T-helper 1 cell (primary cell): ENCODE results near the gene SLC4A5.

Experiments used
- DNase-seq, 5 donors: peaks; one replicate each; pipeline ENCODE4 v3.0.0-alpha.2; 2012 to 2020
- total RNA-seq, 4 donors: gene quantifications; one replicate each; lab custom pipeline; 2026; lab: John Stamatoyannopoulos, UW

The SLC4A5 gene, protein sequence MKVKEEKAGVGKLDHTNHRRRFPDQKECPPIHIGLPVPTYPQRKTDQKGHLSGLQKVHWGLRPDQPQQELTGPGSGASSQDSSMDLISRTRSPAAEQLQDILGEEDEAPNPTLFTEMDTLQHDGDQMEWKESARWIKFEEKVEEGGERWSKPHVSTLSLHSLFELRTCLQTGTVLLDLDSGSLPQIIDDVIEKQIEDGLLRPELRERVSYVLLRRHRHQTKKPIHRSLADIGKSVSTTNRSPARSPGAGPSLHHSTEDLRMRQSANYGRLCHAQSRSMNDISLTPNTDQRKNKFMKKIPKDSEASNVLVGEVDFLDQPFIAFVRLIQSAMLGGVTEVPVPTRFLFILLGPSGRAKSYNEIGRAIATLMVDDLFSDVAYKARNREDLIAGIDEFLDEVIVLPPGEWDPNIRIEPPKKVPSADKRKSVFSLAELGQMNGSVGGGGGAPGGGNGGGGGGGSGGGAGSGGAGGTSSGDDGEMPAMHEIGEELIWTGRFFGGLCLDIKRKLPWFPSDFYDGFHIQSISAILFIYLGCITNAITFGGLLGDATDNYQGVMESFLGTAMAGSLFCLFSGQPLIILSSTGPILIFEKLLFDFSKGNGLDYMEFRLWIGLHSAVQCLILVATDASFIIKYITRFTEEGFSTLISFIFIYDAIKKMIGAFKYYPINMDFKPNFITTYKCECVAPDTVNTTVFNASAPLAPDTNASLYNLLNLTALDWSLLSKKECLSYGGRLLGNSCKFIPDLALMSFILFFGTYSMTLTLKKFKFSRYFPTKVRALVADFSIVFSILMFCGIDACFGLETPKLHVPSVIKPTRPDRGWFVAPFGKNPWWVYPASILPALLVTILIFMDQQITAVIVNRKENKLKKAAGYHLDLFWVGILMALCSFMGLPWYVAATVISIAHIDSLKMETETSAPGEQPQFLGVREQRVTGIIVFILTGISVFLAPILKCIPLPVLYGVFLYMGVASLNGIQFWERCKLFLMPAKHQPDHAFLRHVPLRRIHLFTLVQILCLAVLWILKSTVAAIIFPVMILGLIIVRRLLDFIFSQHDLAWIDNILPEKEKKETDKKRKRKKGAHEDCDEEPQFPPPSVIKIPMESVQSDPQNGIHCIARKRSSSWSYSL
- total RNA-seq = 3.2 to 6.3 (median 4.5) reads per million in 4 donors

DNA sequence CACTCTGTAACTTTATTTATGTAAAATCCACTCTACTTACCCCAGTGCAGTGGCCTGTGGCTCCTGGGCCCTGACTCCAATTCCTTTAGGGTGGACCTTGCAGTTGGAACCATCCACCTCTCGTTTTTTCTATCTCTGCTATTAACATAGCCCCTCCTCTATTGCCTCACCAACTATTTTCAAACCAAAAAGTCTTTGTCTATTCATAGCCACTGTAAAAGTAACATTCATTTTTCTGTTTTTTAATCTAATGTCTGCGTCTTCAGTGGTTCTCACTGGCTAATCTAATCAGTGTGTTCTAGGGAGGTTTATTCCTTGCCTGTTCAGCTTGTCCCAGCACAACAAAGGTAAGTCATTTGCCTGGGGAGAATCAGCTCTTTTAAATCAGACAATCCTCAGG, at the start of gene SLC4A5:
TSS of gene SLC4A5 (minus strand) at position 101 of the 400 bp plus-strand sequence. CDS start 28,393 bp downstream, outside the sequence.
- no peak for DNase-seq

DNA sequence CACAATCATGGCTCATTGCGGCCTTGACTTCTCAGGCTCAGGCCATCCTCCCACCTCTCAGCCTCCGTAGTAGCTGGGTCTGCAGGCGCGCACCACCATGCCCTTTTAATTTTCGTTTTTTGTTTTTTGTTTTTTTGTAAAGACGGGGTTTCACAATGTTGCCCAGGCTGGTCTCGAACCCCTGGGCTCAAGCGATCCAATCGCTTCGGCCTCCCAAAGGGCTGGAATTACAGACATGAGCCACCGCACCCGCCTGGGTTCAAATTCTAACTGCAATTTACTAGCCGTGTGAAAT, 49.2 kb upstream of the SLC4A5 start:
- DNase-seq = no peak

DNA sequence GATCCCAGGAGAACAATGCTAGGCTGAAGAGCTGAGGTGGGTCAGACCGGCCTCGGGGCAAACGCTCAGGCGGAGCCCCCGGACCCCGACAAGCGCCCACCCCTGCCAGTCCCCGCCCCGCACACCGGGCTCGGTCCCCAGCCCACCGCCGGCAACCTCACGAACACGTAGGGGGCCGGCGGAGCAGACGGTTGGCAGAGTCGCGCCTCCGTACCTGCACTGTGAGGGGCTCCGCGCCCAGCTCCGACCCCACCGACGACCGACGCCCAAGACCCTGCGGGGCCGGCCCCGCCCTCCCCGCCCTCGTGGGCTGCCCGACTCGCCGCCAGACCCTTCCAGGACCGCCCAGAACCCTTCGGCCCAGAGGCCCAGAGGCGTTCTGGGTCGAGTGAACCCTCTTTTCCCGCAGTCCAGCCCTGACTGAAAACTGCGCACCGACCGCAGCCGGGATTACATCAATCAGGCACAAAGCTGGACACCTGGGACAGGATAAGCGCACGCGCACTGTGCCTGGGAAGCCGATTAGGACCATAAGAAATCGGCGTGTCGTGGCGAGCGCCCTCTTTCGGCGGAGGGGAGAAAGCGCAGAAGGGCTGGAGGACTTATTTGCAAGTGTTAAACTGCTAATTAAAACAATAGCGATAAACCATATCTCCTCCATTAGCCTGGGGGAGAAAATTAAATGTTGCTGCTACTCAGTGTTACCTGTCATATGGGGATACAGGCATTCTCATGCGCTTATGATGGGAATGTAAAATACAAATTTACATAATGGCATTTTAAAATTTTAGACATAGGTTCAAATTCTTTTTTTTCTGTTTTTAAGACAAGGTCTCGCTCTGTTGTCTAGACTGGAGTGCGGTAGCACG, 48.6 kb upstream of the SLC4A5 start:
- DNase-seq = peak; percentile 88 to 95 (median 91)

DNA sequence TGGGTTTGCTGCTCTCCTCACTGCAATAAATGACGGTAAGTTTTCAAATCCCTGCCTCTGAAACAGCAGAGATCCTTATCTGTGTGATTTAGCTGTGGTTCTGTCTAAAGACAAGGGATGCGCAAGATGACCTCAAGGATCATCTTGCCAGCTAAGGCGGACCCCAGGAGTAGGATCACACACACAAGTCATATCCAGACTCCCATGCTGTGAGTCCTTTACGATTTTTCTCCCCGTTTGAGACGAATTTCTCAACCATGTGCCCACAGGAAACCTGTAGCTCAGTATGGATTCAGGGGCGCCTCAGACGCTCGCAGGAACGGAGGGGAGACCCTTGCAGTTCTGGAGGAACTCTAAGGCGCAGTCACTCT, 48.0 kb upstream of the SLC4A5 start:
- DNase-seq = no peak

DNA sequence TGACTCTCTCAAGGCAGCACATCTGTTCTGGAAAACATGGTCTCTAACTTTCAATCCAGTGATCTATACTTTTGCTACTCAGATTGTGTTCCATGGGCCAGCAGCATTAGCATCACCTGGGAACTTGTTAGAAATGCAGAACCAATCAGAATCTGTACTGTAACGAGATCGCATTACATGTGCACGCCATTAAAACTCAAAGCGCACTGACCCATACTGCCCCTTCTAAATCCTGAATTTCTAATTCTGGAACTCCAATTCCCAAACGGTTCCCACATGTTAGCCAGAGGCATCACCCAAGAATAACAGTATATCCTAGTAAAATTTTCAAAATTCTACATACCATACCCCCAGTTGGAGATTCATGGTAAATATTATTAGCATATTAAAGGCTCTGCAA, 47.4 kb upstream of the SLC4A5 start:
- no peak for DNase-seq

DNA sequence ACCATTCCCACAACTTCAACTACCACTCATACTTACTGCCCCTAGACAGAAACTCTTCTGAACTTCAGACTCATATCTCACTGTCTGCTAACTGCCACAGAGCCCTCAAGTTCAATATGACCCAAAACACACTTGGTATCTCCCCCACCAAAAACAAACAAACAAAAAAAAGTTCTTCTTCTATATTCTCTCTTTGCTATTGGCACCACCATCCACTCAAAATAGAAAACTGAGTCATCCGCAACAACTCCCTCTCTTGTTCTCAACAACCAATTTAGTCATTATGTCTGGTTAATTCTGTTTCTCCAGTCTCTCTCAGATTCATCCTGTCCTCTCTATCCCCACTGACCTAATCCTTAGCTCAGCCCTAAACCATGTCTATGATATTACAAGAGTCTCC, 44.1 kb upstream of the SLC4A5 start:
- no peak for DNase-seq

DNA sequence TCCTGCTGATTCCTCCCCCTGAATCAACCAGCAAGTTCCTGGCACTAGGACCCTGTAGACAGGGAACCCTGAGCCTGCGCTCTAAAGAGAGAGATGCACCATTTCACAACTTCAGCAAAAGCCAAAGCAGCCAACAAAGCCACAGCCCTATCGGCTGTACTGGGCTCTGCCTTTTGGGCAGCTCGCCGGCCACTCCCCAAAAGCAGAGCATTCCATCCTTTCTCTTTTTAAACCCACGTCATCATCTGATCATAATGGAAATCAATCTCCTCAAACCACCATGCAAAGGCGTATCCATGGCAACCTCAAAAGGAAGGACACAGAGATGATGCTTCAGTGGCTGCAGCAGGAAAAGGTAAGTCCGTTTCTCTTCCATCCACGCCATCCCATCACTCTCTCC, 42.2 kb upstream of the SLC4A5 start:
- no peak for DNase-seq

DNA sequence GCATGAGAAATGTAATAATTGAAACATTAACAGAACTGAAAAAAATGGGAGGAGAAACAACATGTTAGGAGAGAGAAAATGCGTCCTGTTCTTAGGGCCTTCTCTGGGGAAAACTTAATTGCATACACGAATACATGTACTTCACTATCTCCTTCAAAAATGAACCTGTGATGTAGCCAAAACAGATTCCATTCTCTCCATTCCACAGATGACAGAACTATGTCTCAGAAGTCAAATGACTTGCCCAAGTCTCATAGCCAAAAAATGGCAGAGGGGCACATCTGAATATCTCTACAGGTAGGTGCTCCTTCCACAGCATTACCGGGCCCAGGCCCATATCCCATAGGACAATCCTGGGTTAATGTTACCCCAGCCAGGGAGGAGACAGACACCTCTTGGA, 40.8 kb upstream of the SLC4A5 start:
- DNase-seq = no peak

DNA sequence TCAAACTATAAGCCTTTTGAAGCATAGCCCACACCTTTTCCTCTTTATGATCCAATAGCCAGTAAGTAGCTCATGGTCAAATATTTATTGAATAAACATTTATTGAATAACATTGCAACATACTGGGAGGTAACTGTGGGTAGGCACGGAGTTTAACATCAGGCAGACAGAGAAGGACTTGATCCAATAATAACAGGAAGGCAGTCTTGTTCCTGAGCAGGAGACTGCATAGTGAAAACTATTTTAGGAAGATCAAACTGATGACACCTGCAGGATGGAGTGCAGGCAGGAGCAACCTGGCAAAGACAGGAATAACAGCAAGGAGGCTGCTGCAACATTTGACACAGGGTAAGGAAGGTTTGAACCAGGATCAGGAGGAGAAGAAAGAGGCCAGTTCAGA, 40.0 kb upstream of the SLC4A5 start:
- no peak for DNase-seq

DNA sequence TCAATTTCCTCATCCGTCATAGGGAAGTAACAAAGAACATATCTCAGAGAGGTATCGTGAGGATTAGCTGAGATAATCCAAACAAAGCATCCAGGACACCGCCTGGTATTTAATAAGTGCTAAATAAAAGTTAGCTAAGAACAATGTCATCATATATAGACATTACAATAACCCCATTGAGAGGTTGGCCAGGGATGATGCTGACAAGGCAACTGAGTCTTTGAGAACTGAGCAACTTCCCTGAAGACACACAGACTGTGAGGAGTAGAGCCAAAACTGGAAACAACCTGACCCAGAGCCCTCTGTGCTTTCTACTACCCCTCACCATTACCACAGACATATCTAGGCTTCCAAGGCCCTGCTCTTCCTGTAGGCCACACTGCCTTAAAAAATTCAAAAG, 38.5 kb upstream of the SLC4A5 start:
- no peak for DNase-seq

DNA sequence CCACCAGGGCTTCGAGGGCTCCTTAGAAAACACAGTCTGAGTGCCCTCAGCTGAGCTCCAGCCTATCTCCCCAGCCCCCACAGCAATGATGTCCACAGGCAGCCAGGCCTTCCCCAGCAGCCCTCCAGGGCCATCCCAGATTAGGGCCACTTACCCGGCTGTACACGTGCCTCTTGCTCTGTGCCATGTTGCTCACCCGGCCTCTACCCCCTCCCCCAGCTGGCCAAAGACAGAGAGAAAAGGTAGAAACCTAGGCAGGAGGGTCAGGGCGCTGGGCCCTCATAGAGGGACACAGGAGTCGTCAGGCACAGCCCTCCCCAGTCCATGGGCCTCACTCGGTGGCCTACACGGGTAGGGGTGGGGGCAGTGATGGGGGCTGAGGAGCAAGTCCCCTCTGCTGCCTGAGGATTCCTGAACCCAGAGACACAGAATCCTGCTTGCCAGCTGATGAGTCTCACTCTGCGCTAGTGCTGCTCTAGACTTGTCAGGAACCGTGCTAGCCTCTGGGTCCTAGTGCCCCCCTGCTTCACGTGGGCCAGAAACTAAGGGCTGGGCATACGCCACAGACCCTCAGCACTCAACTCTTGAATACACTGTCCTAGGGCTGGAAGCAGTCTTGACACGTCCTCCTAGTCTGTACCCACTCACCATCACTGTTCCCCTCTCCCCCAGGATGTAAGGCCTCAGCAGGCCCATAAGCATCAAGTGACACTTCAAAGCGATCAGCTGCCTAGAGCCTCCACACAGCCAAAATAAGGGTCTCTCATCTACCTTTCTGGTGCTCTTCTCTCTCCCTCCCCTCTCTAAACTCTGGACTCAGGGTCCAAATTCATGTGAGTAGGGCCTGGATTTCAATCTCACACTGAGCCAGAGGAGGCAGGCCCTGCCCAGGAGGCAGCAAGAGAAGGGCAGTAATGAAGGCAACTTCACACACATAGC, 36.9 kb upstream of the SLC4A5 start, which contains the start of gene DCTN1:
TSS of gene DCTN1 (minus strand) at position 461 of the 939 bp plus-strand sequence. CDS start at position 187, 274 bp downstream.
- peak in 1 of 5 donors; percentile 7 for DNase-seq

DNA sequence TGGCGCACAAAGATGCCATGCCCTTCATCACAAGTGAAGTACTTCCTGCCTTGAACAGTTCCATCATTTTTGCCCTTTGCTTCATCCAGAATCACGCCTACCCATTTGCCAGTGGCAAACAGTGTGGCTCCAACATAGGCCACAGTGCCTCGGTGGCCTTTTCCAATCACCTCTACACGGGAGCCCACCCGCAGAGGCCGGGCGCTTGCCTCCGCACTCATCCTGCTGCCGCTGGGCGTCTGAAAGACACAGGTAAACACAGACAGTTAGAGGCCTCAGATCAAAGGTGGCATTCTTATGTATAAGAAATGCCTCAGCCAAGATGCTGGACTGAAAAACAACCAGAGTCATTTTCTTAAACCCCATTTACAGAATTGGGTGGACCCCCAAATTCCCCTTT, 34.8 kb upstream of the SLC4A5 start:
- no peak for DNase-seq

DNA sequence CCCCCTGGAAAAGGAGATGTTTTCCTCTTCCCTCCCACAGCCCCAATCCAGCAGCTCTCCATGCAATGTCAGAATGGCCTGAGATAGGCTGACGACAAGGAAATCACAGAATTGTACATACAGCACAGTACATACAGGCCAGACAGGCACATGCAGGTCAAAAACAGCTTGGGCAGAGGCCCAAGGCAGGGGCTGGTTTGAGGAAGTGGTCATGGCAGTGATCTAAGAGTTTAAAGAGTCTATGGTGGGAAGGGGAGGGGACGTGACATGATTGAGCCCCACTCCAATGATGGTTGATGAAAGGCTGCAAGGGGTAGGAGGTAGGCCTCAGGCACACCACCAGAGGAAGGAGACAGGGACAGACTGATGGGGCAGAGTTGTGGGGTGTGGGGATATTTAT, 32.6 kb upstream of the SLC4A5 start:
- no peak for DNase-seq

DNA sequence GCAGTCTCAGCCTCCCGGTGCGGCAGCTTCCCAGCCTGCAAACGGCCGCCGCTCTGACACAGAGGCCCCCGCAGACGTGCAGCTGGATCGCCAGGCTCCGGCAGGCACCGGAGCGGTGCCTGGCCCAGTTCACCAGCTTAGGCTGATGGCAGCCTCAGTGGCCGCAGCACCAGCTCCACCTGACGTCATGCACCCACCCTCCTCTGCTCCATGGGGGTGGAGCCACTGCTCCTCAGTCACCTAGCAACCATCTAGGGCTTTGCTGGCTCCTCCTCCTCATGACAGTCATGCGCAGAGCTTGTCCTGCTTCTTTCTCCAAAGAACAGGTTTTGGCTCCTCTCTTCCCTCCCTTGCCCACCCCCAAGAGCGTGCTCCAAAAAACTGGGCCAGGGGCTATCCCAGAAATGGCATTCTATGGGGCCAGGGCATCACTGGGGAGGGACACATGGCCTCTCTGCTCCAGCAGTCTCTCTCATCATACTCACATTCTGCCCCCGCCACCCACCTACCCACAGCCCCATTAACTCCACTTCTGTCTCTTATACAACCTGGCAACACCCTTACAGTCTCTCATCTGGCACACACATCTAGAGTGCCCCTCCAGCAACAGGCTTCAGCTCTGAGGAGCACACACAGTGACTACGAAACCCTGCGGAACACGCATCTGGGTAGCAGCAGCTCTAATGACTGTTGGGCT, 31.4 kb upstream of the SLC4A5 start:
- DNase-seq = no peak

DNA sequence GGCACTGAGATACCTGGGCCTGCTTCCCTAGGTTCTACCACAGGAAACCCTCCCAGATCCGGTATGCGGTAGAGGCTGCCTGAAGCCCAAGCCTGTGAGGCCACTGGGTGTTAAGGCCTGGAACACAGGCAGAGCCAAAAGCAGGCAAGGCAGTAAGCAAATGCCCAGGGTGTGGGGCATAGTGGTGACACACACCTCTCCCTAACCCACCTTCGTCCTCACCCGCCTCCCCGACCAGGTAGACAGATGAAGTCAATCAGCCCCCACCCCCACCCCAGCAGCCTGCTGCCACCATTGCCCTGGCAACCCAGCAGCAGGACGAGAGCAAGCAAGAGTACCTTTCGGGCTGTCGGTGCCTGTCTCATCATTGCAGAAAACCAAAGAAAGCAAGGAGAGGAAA, 30.8 kb upstream of the SLC4A5 start:
- no peak for DNase-seq

DNA sequence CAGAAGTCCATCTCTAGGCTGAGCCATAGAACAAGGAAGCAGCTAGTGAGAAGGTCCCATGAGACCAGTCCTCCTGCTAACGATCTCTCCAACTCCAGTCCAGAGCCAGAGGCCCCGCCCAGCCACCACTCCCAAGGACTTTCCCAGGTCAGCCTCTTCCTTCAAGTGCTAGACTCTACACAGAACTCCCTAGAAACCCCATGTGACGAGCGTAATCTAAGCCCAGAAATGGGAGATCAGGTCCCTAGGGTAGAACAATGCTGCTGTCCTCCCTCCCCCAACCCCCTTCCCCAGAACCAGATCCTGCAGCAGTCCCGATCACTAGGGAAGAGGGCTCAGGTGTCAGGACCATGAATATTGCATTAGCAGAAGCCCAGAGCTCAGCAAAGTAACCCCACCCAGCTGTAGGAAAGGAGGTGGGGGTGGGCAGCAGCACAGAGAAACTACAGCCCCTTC, 30.0 kb upstream of the SLC4A5 start:
- no peak for DNase-seq

DNA sequence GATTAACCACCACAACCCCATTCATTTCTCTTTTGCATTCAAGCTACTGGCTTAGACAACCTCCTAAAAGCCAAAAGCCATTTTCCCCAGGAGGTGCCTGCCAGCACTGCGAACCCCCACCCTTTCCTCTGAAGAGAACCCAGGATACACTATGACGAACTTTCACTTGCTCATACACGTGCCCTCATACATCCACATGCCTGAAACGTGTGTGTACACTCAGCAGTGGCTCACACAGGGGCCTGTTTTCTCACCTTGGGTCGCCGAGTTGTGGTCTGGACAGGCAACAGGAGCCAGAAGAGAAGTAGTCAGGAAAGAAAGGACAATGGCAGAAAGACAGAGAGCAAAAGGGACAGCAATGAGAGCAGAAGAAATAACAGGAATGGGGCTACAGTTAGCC, 29.5 kb upstream of the SLC4A5 start:
- no peak for DNase-seq

DNA sequence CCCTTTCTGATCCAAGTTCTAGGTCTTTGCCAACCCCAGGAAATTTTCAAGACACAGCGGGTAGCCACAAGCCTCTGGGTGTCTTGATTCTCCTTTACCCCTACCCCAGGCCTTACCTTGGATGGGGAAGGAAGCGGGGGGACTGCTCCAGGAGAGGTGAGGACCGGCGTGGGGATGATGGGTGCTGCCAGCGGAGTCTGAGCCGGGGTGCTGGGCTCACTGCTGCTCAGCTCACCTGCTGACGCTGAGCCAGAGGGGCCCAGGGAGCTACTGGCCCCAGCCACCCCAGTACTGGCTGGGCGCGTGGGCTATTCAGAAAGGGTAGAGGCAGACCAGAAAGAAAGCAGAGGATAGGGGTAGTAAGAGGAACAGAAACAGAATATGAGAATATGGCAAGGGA, 28.2 kb upstream of the SLC4A5 start:
- no peak for DNase-seq

DNA sequence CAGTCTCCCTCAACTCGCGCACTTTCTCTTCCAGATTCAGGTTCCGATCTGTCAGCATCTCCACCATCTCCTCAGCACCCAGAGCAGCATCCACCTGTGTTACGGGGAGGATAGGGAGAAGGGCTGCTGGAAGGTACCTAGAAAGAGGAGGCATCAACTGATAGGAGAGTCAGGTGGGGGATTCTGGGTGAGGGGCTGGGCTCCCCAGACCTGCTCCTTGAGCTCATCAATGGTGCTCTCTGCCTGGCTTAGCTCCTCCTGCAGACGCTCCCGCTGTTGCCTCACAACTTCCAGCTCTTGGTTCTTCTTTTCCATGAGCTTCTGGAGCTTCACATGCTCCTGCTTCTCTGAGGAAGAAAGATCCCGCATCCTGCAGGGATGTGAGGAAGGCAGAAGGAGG, 26.8 kb upstream of the SLC4A5 start:
- no peak for DNase-seq

DNA sequence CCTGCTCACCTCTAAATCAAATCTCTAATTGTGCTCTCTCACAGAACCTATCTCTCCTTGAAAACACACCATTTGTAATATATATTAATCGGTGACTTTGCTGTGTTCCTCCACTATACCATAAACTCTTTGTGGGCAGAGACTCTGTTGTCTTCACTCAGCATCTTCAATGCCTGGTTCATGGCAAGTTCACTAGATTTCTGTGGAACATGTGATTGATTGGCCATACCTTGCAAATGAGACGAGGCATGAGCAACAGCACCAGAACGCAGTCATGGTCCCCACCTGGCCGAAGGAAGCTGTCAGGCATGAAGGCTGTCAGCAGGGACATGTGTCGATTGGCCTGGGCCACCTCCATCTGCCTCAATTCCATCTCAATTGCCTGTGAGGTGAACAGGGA, 25.3 kb upstream of the SLC4A5 start:
- no peak for DNase-seq

DNA sequence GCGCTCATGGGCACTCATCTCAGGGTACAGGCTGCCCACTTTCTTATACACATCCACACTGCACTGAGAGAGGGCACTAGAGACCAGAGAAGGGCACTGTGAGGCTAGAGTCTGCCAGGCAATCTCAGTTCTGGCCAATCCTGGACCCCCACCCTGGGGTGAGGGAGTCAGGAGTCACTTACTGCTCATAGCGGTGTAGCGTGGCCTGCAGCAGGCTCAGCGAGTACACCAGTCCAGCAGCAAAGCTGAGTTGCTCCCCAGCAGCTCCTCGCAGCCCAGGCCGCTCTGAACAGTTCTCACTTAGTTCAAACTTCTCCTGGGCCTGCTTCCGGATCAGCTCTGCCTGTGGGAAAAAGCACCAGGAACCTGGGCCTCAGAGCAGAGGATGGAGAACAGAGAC, 24.6 kb upstream of the SLC4A5 start:
- no peak for DNase-seq
